Measurements from ENCODE around the gene SHMT2. TPM values are rescaled to one million over a fixed set of nuclear protein-coding genes. Genes with fewer than 3 reads are reported as not detected.

Gene SHMT2
- total RNA-seq, 1 donor from 2014 or later: 118 TPM

- H3K4me3 ChIP-seq (ENCODE audit: low read depth, low read length): no peak overlapping the region
- no peak for DNase-seq (ENCODE audit: low read depth)
- TF ChIP-seq CTCF (conservative IDR thresholded peaks at IDR 0.05; ENCODE audit: low read depth, low read length): no peak
These were observed 8.2 kb upstream of the SHMT2 start for GRCh38 chr12:57221169-57221917.

DNA sequence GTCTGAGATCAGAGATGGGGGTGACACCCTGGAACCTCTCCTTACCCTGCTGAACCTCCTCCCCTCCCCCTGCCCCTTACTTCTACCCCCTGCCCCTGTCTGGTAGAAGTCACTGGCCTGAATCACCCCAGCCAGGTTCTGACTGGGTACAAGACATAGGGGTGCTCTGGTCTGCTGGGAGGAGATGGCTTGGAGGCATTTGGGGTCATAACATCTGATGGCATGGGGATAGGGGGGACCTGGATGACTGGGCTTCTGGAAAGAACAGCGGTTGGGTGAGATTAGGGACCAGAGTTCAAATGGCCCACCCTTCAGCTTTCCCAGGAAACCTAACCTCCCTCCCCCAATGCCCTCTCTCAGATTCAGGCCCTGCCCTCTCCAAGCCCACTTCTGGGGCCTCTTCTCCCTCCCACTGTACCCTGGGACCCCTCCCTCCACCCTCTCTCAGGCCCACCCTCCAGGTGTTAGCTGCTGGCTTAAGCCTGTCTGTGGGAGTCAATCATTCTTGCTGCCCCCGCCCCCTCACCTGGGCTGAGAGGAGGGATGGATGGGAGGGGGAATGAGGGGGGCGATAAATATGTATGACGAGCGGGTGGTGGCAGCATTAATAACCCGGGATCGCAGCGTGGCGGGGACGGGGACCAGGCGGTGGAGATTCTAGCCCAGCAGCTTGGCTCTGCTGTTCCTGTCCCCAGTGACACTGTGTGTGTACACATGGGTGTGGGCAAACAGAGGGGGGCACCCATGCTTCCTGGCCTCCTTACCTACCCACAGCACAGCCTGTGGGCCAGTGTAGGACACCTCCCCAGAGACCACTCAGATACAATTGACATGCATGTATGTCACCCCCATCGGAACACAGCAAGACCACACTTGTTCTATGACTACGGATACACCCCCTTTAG, 7.0 kb upstream of the SHMT2 start:
- no peak for TF ChIP-seq CTCF (conservative IDR thresholded peaks at IDR 0.05; ENCODE audit: low read depth, low read length)
- no peak for DNase-seq (ENCODE audit: low read depth)
- H3K4me3 ChIP-seq (ENCODE audit: low read depth, low read length): no peak overlapping the region

GRCh38 chr12:57223191-57224165, 6.0 kb upstream of the SHMT2 start:
- no peak for TF ChIP-seq CTCF (conservative IDR thresholded peaks at IDR 0.05; ENCODE audit: low read depth, low read length)
- DNase-seq (ENCODE audit: low read depth): no peak
- no peak overlapping the region for H3K4me3 ChIP-seq (ENCODE audit: low read depth, low read length)

DNA sequence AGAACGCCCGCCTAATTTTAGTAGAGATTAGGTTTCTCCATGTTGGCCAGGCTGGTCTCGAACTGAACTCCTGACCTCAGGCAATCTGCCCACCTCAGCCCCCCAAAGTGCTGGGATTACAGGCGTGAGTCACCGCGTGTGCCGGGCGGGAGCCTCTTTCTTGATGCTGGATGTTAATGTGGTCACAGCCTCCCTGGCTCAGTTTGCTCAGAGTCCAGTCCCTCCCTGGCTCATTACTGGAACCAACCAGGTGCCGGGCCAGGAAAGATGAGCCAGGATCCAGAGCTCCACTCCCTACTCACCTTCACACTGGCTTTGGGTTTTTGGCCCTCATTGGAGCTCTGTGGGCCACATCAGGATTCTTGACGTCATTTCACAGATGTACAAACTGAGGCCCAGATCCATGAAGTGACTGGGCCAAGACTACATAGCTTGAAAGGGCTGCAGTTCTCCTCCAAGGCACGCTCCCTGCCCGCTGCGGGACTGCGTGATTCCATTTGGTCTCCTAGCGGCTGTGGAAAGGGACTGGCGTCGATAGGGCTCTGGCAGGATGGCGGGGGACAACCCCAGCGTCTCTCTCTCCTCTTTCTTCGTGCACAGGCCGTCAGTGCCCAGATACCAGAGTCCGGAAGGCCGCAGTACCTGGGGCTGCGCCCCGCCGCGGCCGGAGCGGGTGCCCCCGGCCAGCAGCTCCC, 5.1 kb upstream of the SHMT2 start:
- no peak for TF ChIP-seq CTCF (conservative IDR thresholded peaks at IDR 0.05; ENCODE audit: low read depth, low read length)
- DNase-seq (ENCODE audit: low read depth): no peak
- H3K4me3 ChIP-seq (ENCODE audit: low read depth, low read length): no peak overlapping the region

DNA sequence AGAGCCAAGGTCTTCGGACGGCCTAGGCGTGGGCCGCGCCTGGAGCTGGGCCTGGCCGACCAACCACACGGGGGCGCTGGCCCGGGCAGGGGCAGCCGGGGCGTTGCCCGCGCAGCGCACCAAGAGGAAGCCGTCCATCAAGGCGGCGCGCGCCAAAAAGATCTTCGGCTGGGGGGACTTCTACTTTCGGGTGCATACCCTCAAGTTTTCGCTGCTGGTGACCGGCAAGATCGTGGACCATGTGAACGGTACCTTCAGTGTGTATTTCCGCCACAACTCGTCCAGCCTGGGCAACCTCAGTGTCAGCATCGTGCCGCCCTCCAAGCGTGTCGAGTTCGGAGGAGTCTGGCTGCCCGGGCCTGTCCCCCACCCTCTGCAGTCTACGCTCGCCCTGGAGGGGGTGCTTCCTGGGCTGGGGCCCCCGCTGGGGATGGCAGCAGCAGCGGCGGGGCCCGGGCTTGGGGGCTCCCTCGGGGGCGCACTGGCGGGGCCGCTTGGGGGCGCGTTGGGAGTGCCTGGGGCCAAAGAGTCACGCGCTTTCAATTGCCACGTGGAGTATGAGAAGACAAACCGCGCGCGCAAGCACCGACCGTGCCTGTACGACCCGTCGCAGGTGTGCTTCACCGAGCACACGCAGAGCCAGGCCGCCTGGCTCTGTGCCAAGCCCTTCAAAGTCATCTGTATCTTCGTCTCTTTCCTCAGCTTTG, 4.4 kb upstream of the SHMT2 start:
- TF ChIP-seq CTCF (conservative IDR thresholded peaks at IDR 0.05; ENCODE audit: low read depth, low read length): peak; percentile 63
- no peak for DNase-seq (ENCODE audit: low read depth)
- H3K4me3 ChIP-seq (ENCODE audit: low read depth, low read length): no peak overlapping the region
